Measurements from ENCODE around the gene AMOTL1.
A peak's percentile ranks its signal among the peaks of the same experiment; 100 is the strongest.

The AMOTL1 gene

GRCh38 chr11:94895451-94895850, 127.3 kb downstream of the AMOTL1 start:
- Histone ChIP-seq H3K79me2 (ENCODE audit: control insufficient read depth, low read length) (no peaks in the 10 kb centered on the region), H4K20me1 (ENCODE audit: control insufficient read depth, insufficient read depth, low read depth, low read length) (no peaks in the 10 kb centered on the region), H3K9me3 (ENCODE audit: control insufficient read depth, insufficient read depth, low read length) (no peaks in the 10 kb centered on the region), H3K27me3 (ENCODE audit: control insufficient read depth, low read length) (no peaks in the 10 kb centered on the region), H3K4me2 (ENCODE audit: low read length) (no peak overlapping the region), H3K4me3 (ENCODE audit: low read length) (no peak overlapping the region), H3K9me2 (replicated peaks; ENCODE audit: control insufficient read depth, low read length) (no peaks in the 10 kb centered on the region), H3K36me3 (ENCODE audit: control insufficient read depth, low read length) (no peaks in the 10 kb centered on the region), H3K4me1 (ENCODE audit: control insufficient read depth, low read length) (no peaks in the 10 kb centered on the region), H3F3A (ENCODE audit: control insufficient read depth, insufficient read depth) (no peaks in the 10 kb centered on the region), H3K27ac (ENCODE audit: low read depth, low read length) (no peak overlapping the region)
- TF ChIP-seq EZH2phosphoT487 (IDR thresholded peaks at IDR 0.05; ENCODE audit: borderline replicate concordance, low read length) (no peak), CTCF (IDR thresholded peaks at IDR 0.05; ENCODE audit: low read depth, low read length, poor library complexity, severe bottlenecking) (no peak)

- no peaks in the 10 kb centered on the region for H3K79me2 ChIP-seq (ENCODE audit: control insufficient read depth, low read length)
- no peaks in the 10 kb centered on the region for H3K9me3 ChIP-seq (ENCODE audit: control insufficient read depth, insufficient read depth, low read length)
- H4K20me1 ChIP-seq (ENCODE audit: control insufficient read depth, insufficient read depth, low read depth, low read length) = no peaks in the 10 kb centered on the region
- no peaks in the 10 kb centered on the region for H3F3A ChIP-seq (ENCODE audit: control insufficient read depth, insufficient read depth)
- H3K27ac ChIP-seq (ENCODE audit: low read depth, low read length) = no peak overlapping the region
- H3K4me2 ChIP-seq (ENCODE audit: low read length) = no peak overlapping the region
- H3K36me3 ChIP-seq (ENCODE audit: control insufficient read depth, low read length) = no peaks in the 10 kb centered on the region
- no peaks in the 10 kb centered on the region for H3K4me1 ChIP-seq (ENCODE audit: control insufficient read depth, low read length)
- H3K4me3 ChIP-seq (ENCODE audit: low read length) = no peak overlapping the region
- no peaks in the 10 kb centered on the region for H3K27me3 ChIP-seq (ENCODE audit: control insufficient read depth, low read length)
- H3K9me2 ChIP-seq (replicated peaks; ENCODE audit: control insufficient read depth, low read length) = no peaks in the 10 kb centered on the region
- TF ChIP-seq EZH2phosphoT487 (IDR thresholded peaks at IDR 0.05; ENCODE audit: borderline replicate concordance, low read length) = no peak
- TF ChIP-seq CTCF (IDR thresholded peaks at IDR 0.05; ENCODE audit: low read depth, low read length, poor library complexity, severe bottlenecking) = no peak
These were observed 127.8 kb downstream of the AMOTL1 start for GRCh38 chr11:94895971-94896370.

GRCh38 chr11:94897330-94897768, 129.2 kb downstream of the AMOTL1 start:
- TF ChIP-seq EZH2phosphoT487 (IDR thresholded peaks at IDR 0.05; ENCODE audit: borderline replicate concordance, low read length) = no peak
- peak; percentile 90 for TF ChIP-seq CTCF (IDR thresholded peaks at IDR 0.05; ENCODE audit: low read depth, low read length, poor library complexity, severe bottlenecking)
- H3K9me2 ChIP-seq (replicated peaks; ENCODE audit: control insufficient read depth, low read length) = no peaks in the 10 kb centered on the region
- no peak overlapping the region for H3K4me3 ChIP-seq (ENCODE audit: low read length)
- H3K27ac ChIP-seq (ENCODE audit: low read depth, low read length) = no peak overlapping the region
- H4K20me1 ChIP-seq (ENCODE audit: control insufficient read depth, insufficient read depth, low read depth, low read length) = no peaks in the 10 kb centered on the region
- no peaks in the 10 kb centered on the region for H3K36me3 ChIP-seq (ENCODE audit: control insufficient read depth, low read length)
- H3K9me3 ChIP-seq (ENCODE audit: control insufficient read depth, insufficient read depth, low read length) = no peaks in the 10 kb centered on the region
- no peaks in the 10 kb centered on the region for H3K27me3 ChIP-seq (ENCODE audit: control insufficient read depth, low read length)
- H3F3A ChIP-seq (ENCODE audit: control insufficient read depth, insufficient read depth) = no peaks in the 10 kb centered on the region
- H3K4me2 ChIP-seq (ENCODE audit: low read length) = no peak overlapping the region
- H3K4me1 ChIP-seq (ENCODE audit: control insufficient read depth, low read length) = no peaks in the 10 kb centered on the region
- no peaks in the 10 kb centered on the region for H3K79me2 ChIP-seq (ENCODE audit: control insufficient read depth, low read length)

- Histone ChIP-seq H4K20me1 (ENCODE audit: control insufficient read depth, insufficient read depth, low read depth, low read length) (no peaks in the 10 kb centered on the region), H3F3A (ENCODE audit: control insufficient read depth, insufficient read depth) (no peaks in the 10 kb centered on the region), H3K9me3 (ENCODE audit: control insufficient read depth, insufficient read depth, low read length) (no peaks in the 10 kb centered on the region), H3K4me2 (ENCODE audit: low read length) (no peak overlapping the region), H3K27me3 (ENCODE audit: control insufficient read depth, low read length) (no peaks in the 10 kb centered on the region), H3K79me2 (ENCODE audit: control insufficient read depth, low read length) (no peaks in the 10 kb centered on the region), H3K4me1 (ENCODE audit: control insufficient read depth, low read length) (no peaks in the 10 kb centered on the region), H3K4me3 (ENCODE audit: low read length) (no peak overlapping the region), H3K27ac (ENCODE audit: low read depth, low read length) (no peak overlapping the region), H3K36me3 (ENCODE audit: control insufficient read depth, low read length) (no peaks in the 10 kb centered on the region), H3K9me2 (replicated peaks; ENCODE audit: control insufficient read depth, low read length) (no peaks in the 10 kb centered on the region)
- TF ChIP-seq CTCF (IDR thresholded peaks at IDR 0.05; ENCODE audit: low read depth, low read length, poor library complexity, severe bottlenecking) = no peak
- no peak for TF ChIP-seq EZH2phosphoT487 (IDR thresholded peaks at IDR 0.05; ENCODE audit: borderline replicate concordance, low read length)
These were observed 139.1 kb downstream of the AMOTL1 start for GRCh38 chr11:94907226-94907625.

All from DOHH2 (cell line).